ENCODE results near the gene MPP4.

The MPP4 gene

GRCh38 chr2:201622306-201622970, 76.0 kb downstream of the MPP4 start:
- DNase-seq = no peak

- DNase-seq = no peak
These were observed 77.0 kb downstream of the MPP4 start for GRCh38 chr2:201621293-201621999.

GRCh38 chr2:201618744-201619662, 79.4 kb downstream of the MPP4 start:
- DNase-seq = peak; percentile 11

GRCh38 chr2:201608021-201608420, 90.4 kb downstream of the MPP4 start:
- DNase-seq = no peak

GRCh38 chr2:201607568-201607967, 90.9 kb downstream of the MPP4 start:
- no peak for DNase-seq

GRCh38 chr2:201600906-201601305, 97.5 kb downstream of the MPP4 start:
- no peak for DNase-seq

- DNase-seq = no peak
These were observed 101.0 kb downstream of the MPP4 start for GRCh38 chr2:201597397-201597796.
